GM19468 (cell line): ENCODE data around the gene NARS2.
"Not testable (repeated sequence)": the region's sequence is repeated elsewhere in the genome, so short reads cannot be mapped to it uniquely, and the experiment has no call there.

Experiments used
- ATAC-seq: cut with Tn5 transposase; IDR thresholded peaks from one replicate; pipeline ENCODE4 v1.9.1; 2021; ENCODE audit warnings: mild to moderate bottlenecking, moderate library complexity, moderate number of reproducible peaks; ENCODE audit not compliant: unreplicated experiment; ENCODE audit errors: extremely low read depth

NARS2 gene

DNA sequence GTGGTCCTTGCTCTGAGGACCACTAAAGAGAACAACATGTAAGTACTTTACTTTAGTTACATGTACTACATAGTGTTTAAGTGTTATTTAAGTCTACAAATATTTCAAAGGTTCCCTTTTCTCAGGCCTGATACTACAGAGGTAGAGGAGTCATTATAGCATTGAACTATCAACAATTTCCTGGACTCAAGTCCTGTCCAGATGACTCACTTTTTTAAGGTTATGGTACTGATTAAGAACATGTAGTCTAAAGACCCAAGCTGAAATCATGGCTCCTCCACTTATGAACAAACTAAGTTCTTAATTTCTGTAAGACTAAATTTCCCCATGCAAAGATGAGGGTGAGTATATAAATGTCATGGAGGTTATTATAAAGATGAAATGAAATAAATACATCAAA is 74.7 kb downstream of the NARS2 start:
- no peak for ATAC-seq

DNA sequence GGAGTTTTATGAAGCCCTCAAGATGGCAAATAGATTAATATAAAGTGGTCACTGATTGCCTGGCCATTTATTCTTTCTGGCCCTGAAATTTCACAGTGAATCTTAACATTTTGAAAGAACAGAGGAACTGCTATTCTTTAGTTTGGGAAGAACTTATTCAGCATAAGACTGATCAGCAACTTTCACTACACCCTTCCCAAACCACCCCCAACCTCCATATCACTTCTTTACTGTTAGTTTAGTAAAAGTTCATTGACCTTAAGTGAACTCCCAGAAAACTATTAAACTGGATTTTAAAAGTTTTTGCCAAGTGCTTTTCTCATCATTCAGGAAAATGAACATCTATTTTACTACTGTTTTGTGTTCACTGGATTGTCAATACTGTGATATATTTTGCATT is 77.4 kb downstream of the NARS2 start:
- ATAC-seq: no peak

DNA sequence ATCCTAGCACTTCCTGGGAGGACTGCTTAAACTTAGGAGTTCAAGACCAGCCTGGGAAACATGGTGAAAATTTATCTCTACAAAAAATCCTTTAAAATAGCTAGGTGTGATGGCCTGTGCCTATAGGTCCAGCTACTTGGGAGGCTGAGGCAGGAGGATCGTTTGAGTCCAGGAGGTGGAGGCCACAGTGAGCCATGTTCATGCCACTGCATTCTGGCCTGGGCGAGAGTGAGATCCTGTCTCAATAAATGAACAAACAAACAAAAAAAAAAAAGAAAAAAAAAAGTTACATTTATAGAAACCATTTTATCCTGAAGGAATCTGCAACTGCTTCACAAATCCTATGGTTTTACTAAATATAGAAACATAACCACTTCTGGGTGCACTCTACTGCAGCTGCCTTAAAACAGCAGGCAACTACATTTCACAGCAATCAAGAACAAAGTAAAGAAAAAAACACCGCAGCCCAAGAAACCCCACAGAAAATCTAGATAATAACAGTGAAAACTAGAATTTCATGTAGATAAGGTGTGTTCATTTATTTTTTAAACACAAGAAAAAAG is 81.2 kb downstream of the NARS2 start:
- no peak for ATAC-seq

DNA sequence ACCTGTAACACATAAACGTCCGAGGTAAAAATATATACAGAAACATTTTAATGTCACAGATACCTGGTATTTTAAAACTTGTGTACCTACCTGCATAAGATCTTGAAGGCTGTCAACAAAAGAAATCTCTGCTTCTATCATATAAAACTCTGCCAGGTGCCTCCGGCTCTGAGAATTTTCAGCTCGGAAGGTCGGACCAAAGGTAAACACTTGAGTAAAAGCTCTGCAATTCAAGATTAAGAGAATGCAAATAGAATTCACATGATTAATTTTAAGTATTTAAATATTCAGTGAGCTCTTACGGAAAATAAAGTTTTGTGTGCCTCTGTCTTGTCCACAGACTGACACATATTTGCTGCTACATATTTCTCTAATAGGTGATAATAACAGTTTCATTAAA is 81.7 kb downstream of the NARS2 start:
- no peak for ATAC-seq

DNA sequence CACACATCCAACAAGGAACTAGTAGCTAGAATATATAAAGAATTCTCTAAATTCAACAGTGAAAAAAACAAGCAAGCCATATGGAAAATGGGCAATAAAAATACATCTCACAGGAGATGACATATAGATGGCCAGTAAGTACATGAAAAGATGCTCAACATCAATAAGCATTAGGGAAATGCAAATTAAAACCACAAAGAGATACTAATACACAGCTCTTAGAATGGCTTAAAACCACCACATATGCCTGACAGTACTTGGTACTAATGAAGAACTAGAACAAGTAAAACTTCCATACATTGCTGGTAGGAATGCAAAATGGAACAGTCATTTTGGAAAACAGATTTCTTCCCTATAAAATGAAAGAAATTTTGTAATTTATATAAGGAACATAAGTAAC is 85.5 kb downstream of the NARS2 start:
- no peak for ATAC-seq

DNA sequence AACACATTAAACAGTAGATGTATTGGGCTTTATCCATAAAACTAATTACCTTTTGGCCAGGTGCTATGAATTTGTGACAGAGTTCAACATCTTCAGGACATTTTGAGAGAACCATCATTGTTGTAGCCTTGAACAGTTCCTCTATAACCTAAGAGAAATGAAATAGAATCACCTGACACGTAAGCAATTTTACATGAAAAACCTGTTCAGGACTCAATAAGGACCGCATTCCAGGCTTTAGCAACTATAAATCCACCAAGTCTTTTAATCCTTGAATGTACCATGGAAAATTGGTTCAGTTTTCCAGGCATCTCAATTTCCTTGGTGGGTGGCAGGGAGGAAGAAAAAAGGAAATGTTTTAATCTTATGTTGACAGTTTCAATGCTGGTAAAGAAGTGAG is 96.1 kb downstream of the NARS2 start:
- ATAC-seq: no peak

DNA sequence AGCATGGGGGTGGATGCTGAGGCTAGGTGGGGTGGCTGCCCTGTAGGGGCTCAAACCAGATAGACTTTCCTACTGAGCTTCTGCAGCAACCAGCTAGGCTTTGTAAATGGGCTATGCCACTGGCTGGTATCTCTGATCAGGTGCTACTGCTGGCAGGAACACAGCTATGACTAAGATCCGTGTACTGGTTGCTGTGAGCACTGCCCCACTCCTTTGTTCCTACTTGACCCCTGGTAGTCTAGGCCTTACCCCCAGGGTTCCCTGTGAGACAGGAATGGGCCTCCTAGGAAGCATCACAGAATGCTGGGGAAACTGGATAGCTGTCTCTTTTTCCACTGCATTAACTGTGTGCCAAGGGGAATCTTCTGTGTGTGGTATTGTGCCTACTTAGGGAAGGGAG is 98.6 kb downstream of the NARS2 start:
- no peak for ATAC-seq

DNA sequence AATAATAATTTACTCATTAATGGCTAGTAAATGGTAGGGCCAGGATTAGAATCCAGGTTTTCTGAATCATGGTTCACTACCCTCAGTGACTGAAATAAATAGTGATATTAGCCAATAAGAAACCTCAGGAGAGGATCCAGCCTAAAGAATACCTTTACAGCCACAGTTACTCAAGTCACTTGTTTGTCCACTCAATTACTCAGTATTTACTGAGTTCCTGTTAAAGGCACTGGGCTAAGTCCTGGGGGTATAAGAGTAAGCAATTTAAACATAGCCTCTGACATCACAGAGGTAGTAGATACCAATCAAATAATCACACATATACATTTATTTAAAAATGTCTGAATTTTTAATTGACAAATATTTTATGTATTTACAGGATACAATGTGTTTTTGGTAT is 100.2 kb downstream of the NARS2 start:
- ATAC-seq: no peak

DNA sequence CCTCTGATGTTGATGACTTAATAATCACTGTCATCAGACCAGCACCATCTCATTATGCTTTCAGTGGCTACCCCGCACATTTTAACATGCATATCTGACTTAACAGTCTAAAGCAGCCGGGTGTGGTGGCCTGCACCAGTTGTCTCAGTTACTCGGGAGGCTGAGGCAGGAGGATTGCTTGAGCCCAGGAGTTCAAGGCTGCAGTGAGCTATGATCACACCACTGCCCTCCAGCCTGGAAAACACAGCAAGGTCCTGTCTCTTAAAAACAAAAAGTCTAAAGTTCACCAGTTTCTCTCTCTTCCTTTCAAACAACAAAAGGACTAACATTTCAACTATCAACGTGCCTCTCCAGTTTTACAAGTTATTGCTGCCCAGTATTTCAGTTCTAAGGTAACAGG is 101.8 kb downstream of the NARS2 start:
- no peak for ATAC-seq

DNA sequence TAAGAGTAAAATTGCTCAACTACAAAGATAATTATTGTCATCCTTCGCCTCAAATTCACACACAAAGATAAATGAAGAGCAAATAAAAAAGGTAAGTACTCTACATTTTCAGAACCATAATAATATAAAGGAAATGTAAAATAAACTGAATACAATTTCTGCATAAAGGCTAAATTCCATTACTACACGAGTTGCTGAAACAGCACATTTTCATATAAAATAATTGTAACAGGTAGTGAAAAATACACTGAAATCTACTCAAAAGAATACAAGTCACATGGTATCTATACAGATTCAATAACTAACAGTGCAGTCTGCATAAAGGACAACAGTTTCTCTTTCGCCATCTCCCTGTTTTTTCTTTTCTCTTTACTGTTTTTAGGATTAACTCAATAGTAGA is 102.3 kb downstream of the NARS2 start:
- no peak for ATAC-seq

DNA sequence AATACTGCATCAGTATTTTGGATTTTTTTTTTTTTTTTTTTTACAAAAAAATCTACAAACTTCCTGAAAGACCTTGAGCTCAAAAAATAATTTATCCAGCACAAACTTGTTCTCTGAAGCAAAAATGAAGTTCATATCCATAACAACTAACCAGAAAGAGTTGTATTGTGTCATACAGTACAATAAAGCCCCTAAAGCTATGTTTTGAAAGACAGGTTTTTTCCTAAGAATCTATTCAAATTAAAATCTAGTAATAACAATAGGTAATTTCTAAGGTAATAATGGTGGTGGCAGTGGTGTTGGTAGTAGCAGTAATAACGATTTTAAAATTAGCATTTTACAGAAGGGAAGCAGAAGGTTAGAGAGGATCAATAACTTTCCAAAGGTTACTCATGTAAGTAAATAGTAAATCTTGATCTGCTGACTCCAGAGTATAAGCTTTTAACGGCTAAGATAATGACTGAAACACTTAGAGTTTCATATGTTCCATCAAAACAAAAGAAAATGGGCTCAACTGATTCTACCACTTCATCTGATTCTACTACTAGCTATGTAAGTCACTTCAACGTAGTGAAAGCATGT is 103.7 kb downstream of the NARS2 start:
- no peak for ATAC-seq

DNA sequence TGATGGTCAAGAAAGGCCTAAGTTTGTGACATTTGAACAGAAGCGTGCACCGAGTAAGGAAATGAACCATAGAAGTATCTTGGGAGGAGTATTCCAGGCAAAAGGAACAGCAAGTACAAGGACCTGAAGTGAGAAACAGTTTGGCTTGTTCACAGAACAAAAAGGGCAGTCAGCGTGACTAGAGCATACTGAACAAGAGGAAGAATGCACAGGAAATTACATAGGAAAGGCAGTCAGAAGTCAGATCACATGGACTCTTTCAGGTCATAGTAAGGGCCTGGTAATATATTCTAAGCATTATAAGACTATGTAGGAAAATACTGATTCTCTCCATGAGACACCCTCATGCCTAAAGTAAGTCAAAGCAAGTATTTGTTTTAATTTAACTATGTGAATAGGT is 104.8 kb downstream of the NARS2 start:
- ATAC-seq: no peak

DNA sequence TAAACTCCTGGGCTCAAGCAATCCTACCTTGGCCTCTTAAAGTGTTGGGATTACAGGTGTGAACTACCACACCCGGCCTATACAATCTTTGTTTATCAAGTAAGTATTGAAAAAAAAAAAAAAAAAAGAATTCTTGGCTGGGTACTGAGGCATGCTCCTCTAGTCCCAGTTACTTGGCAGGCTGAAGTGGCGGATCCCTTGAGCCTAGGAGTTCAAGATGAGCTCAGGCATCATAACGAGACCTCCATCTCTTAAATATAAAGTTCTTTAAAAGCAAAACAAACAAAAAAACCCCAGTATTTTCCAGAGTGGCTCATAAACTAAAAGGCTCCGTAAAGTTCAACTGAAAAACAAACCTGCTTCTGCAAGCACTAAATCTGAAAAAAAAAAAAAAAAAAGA is 106.7 kb downstream of the NARS2 start:
- ATAC-seq: no peak

DNA sequence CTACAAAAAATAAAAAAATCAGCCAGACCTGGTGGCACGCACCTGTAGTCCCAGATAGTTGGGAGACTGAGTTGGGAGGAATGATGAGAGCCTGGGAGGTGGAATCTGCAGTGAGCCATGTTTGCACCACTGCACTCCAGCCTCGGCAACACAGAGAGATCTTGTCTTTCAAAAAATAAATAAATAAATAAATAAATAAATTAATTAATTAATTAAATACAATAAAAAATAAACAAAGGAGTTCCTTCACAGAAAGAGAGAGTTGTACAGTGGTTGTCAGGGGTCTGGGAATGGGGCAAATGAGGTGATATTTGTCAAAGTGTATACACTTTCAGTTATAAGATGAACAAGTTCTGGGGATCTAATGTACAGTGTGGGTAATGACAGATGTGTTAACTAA is 107.3 kb downstream of the NARS2 start:
- ATAC-seq: no peak

DNA sequence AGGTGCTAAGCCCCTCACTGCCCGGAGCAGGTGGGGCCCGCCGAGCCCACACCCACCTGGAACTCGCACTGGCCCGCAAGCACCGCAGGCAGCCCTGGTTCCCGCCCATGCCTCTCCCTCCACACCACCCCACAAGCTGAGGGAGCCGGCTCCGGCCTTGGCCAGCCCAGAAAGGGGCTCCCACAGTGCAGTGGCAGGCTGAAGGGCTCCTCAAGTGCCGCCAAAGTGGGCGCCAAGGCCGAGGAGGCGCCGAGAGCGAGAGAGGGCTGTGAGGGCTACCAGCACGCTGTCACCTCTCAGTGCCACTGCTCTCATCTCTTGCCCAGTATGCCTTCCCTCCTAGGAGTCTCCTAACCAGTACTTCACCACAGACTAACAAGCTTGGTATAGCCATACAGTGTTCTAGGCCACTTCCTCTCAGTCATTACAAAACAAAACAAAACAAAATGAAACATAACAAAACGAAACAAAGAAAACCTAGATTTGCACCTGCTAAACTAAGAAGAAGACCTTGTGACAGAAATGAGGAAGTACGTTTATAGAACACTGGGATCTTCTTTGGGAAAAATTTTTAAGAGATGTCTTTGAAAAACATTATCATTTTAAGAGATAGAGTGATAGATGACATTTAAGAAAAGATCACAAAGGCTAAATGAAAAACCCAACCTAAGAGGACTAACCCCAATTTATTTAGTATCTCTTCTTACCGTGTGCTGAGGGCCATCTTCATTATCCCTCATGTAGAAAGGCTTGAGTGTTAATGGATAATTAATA is 109.3 kb downstream of the NARS2 start:
- peak; percentile 95 for ATAC-seq

DNA sequence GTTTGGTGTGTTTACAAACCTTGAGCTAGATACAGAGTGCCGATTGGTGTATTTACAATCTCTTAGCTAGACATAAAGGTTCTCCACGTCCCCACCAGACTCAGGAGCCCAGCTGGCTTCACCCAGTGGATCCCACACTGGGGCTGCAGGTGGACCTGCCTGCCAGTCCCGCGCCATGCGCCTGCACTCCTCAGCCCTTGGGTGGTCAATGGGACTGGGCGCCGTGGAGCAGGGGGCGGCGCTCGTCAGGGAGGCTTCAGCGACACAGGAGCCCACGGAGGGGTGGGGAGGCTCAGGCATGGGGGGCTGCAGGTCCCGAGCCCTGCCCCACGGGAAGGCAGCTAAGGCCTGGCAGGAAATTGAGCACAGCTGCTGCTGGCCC is 109.9 kb downstream of the NARS2 start:
- not testable (repeated sequence) for ATAC-seq

DNA sequence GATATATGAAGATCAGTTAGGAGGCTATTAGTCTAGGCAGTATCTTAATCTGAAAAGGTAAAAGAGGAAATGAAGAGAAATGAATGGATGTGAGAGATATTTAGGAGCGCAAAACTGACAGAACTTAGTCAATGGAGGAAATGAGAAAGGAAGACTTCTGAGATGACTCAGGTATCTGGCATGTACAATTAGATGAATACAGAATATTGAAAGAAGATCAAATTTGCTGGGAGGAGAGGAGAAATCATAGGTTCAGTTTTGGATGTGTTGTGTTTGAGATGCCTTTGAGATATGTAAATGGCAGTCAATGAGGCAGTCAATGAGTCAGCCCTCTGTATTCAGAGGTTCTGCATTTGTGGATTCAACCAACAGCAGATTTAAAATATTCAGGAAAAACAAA is 114.2 kb downstream of the NARS2 start:
- ATAC-seq: no peak

DNA sequence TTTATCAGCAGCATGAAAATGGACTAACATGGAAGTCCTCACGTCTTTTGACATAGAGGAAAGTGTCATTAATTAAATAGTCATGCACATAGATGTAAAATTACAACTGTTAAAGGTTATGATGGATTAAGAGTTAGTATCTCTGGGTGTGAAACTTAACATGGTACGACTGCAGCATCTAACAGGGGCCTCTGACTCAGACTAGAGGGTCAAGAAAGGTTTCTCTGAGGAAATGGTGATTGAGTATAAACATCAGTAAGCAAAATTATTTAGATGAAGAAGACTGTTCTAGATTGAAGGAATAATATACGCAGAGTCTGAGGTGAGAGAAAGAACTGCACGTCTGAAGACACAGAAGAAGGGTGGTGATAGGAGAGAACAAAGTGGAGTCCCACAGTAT is 114.9 kb downstream of the NARS2 start:
- ATAC-seq: no peak

DNA sequence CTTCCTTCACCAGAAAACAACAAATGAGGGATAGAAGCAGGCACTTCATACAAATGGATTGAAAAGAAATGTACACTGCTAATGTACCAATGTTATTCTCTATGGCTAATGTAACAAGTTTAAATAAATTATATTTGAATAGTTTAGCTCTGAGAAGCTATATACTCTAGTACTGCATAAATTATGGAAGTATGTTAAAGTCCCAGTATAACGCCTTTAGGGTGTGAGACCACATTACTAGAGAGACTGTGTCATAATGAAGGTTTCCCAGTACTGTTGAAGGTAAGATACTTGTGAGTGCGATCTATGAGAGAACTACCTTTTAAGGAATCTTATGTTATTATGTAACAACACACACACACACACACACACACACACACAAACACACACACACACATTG is 117.2 kb downstream of the NARS2 start:
- ATAC-seq: no peak

DNA sequence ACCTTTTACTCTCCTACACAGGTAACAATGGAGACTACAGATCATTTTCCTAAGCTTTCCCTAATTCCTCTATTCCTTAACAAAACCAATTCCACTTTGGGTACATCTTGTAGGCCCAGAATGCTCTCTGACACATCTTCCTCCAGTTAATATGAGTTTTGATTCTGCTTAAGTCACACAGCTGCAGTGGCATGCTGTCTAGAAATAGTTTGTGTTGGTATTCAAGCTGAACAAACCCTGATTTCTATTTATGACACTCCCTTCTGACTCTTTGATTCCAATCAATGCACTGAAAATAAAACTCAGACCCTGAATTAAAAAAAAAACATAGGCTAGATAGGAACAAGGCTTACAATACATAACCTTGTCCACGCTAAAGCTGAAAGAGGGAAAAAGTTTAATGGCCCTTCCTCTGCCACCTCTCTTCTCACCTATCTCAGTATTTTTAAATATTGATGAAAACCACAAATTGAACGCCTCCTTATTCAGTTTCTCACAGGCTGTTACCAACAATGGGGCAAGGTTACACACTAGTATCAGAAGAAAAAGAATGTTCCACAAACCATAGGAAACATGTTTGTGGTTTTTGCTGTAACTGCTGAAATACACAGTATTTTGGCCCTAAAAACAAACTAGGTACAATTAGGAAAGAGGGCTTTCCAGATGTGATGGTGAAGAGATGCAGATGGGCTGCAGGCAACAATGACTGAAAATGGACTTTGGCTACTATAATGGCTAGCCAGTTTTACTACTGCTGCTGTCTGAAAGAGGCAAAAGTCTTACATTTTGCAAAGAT is 121.3 kb downstream of the NARS2 start:
- ATAC-seq: no peak
